Stimulated activated memory B cell treated with anti-CD40 and anti-IgM and Interleukin-4, amounts not matched to agents 10 μg/mL and 1 μg/mL and 100 μg/mL, for 72 hours (primary cell): ENCODE data around the gene KRT75.

Source experiments
- ATAC-seq: fragments of 150-1000 bp; cut with Tn5 transposase; 2 replicates; pipeline ENCODE4 v1.10.0; 2021
- H3K27ac Mint-ChIP-seq: one replicate; pipeline ENCODE4 v1.8.0; 2022; ENCODE audit warnings: mild to moderate bottlenecking, mixed read lengths
- H3K27me3 Mint-ChIP-seq: one replicate; pipeline ENCODE4 v1.8.0; 2022; ENCODE audit warnings: mixed read lengths
- H3K36me3 Mint-ChIP-seq: one replicate; pipeline ENCODE4 v1.8.0; 2022; ENCODE audit warnings: mixed read lengths
- H3K4me1 Mint-ChIP-seq: one replicate; pipeline ENCODE4 v1.8.0; 2022; ENCODE audit warnings: mixed read lengths
- H3K4me3 Mint-ChIP-seq: one replicate; pipeline ENCODE4 v1.8.0; 2022; ENCODE audit warnings: mild to moderate bottlenecking, moderate library complexity, mixed read lengths
- H3K9me3 Mint-ChIP-seq: one replicate; pipeline ENCODE4 v1.8.0; 2022; ENCODE audit warnings: mixed read lengths

The KRT75 gene

GRCh38 chr12:52378091-52378490 is 56.1 kb downstream of the KRT75 start:
- no peak overlapping the region for H3K4me3 Mint-ChIP-seq

GRCh38 chr12:52377266-52377665 is 56.9 kb downstream of the KRT75 start:
- Mint-ChIP-seq H3K27me3 (peaks cover 57% of the 10 kb centered on the region), H3K9me3 (peaks cover 4% of the 10 kb centered on the region), H3K27ac (no peak overlapping the region), H3K4me1 (peaks cover under 1% of the 10 kb centered on the region), H3K36me3 (no peaks in the 10 kb centered on the region), H3K4me3 (no peak overlapping the region)
- no peak for ATAC-seq

More at GRCh38 chr12:52378091-52378490, 56.1 kb downstream of the KRT75 start:
- Mint-ChIP-seq H3K9me3 (peaks cover 4% of the 10 kb centered on the region), H3K27ac (no peak overlapping the region), H3K27me3 (peaks cover 50% of the 10 kb centered on the region), H3K4me1 (peaks cover 9% of the 10 kb centered on the region), H3K36me3 (no peaks in the 10 kb centered on the region)
- ATAC-seq: no peak
